ENCODE data around the gene AMBRA1.

AMBRA1 gene

GRCh38 chr11:46593550-46594373 is at the start of gene AMBRA1:
AMBRA1 (minus strand) TSS chr11:46594023; CDS start chr11:46548380, 45,643 bp downstream.
- peak; percentile 93 for DNase-seq

GRCh38 chr11:46643531-46643930 is 49.7 kb upstream of the AMBRA1 start:
- no peak for DNase-seq

GRCh38 chr11:46642627-46643335 is 49.0 kb upstream of the AMBRA1 start:
- DNase-seq: no peak

- DNase-seq: no peak
Observed at GRCh38 chr11:46641639-46642038, 47.8 kb upstream of the AMBRA1 start.

- no peak for DNase-seq
Observed at GRCh38 chr11:46640036-46640788, 46.4 kb upstream of the AMBRA1 start.

GRCh38 chr11:46639197-46639839 is 45.5 kb upstream of the AMBRA1 start:
- no peak for DNase-seq

- no peak for DNase-seq
Observed at GRCh38 chr11:46637546-46637945, 43.7 kb upstream of the AMBRA1 start.

- no peak for DNase-seq
Observed at GRCh38 chr11:46635557-46636139, 41.8 kb upstream of the AMBRA1 start.

- no peak for DNase-seq
Observed at GRCh38 chr11:46633291-46634217, 39.7 kb upstream of the AMBRA1 start.

- DNase-seq: no peak
Observed at GRCh38 chr11:46632502-46632901, 38.7 kb upstream of the AMBRA1 start.

- DNase-seq: no peak
Observed at GRCh38 chr11:46631676-46632075, 37.9 kb upstream of the AMBRA1 start.

GRCh38 chr11:46630237-46630636 is 36.4 kb upstream of the AMBRA1 start:
- no peak for DNase-seq

- DNase-seq: no peak
Observed at GRCh38 chr11:46628961-46629360, 35.1 kb upstream of the AMBRA1 start.

GRCh38 chr11:46625406-46625805 is 31.6 kb upstream of the AMBRA1 start:
- DNase-seq: no peak

GRCh38 chr11:46618837-46619236 is 25.0 kb upstream of the AMBRA1 start:
- DNase-seq: no peak

GRCh38 chr11:46617972-46618314 is 24.1 kb upstream of the AMBRA1 start:
- DNase-seq: no peak

- peak; percentile 98 for DNase-seq
Observed at GRCh38 chr11:46617134-46617971, 23.5 kb upstream of the AMBRA1 start, which contains the start of the genes ATG13 and HARBI1. ATG13 (plus strand) TSS chr11:46617553; CDS start chr11:46644292, 26,739 bp downstream. HARBI1 (minus strand) TSS chr11:46617227; CDS start chr11:46616237, 990 bp downstream.

- DNase-seq: no peak
Observed at GRCh38 chr11:46616551-46617133, 22.8 kb upstream of the AMBRA1 start.

GRCh38 chr11:46615756-46616155 is 21.9 kb upstream of the AMBRA1 start:
- no peak for DNase-seq

- no peak for DNase-seq
Observed at GRCh38 chr11:46612326-46612725, 18.5 kb upstream of the AMBRA1 start.

Data from activated effector memory CD4-positive, alpha-beta T cell treated with anti-CD3 and anti-CD28 coated beads, Interleukin-2, amount 50 U/mL, for 16 hours (primary cell).